H1 (cell line): ENCODE results near the gene PDK3.

Source experiments
- ATF3 ChIP-seq: IDR thresholded peaks from 2 replicates; pipeline ENCODE4 v1.6.1; 2011; ENCODE audit warnings: low read depth, mild to moderate bottlenecking, low read length; ENCODE audit not compliant: insufficient read depth
- BCL11A ChIP-seq, 2 experiments: IDR thresholded peaks; one replicate each; pipeline ENCODE4 v1.6.1; 2011; ENCODE audit warnings: low read depth in 2 of 2, low read length in 2 of 2, mild to moderate bottlenecking in 2 of 2
- KDM1A ChIP-seq: fragments of 200-600, 300-600 bp; sonication (generic); IDR thresholded peaks from 2 replicates; pipeline ENCODE4 v1.7.1; 2016; ENCODE audit warnings: mild to moderate bottlenecking, low read length, borderline replicate concordance
- NRF1 ChIP-seq: IDR thresholded peaks from 2 replicates; pipeline ENCODE4 v1.6.1; 2011; ENCODE audit warnings: mild to moderate bottlenecking, low read depth, low read length, improper control_type of control experiment
- POLR2A ChIP-seq, 2 experiments: IDR thresholded peaks; 1 replicate in 1 of 2; 2 replicates in 1 of 2; pipeline ENCODE4 v1.6.1; 2011; ENCODE audit warnings: low read depth in 2 of 2, low read length in 2 of 2, mild to moderate bottlenecking in 2 of 2; ENCODE audit errors: control extremely low read depth in 1 of 2
- POLR2AphosphoS5 ChIP-seq: IDR thresholded peaks from 2 replicates; pipeline ENCODE4 v1.6.1; 2011; ENCODE audit warnings: low read depth, low read length
- RBBP5 ChIP-seq: IDR thresholded peaks from 2 replicates; pipeline ENCODE4 v1.7.1; 2012; ENCODE audit warnings: low read depth, mild to moderate bottlenecking, inconsistent platforms, low read length, moderate library complexity, borderline replicate concordance
- SP1 ChIP-seq: IDR thresholded peaks from 2 replicates; pipeline ENCODE4 v1.6.1; 2011; ENCODE audit warnings: low read depth, low read length
- SUZ12 ChIP-seq: fragments of 200-600 bp; sonication (generic); IDR thresholded peaks from 2 replicates; pipeline ENCODE4 v1.6.1; 2012; ENCODE audit warnings: mild to moderate bottlenecking, inconsistent platforms, low read length, moderate library complexity, mixed read lengths
- TF ChIP-seq, protein P1 (sequence below), 3 experiments: IDR thresholded peaks; 1 replicate in 2 of 3; 2 replicates in 1 of 3; pipeline versions ENCODE4 v1.5.1 to v1.6.1; 2011; ENCODE audit warnings: low read length in 3 of 3, mild to moderate bottlenecking in 3 of 3, inconsistent platforms in 2 of 3, low read depth in 1 of 3, moderate library complexity in 1 of 3; ENCODE audit not compliant: insufficient read depth in 1 of 3; ENCODE audit errors: control extremely low read depth in 1 of 3

DNA sequence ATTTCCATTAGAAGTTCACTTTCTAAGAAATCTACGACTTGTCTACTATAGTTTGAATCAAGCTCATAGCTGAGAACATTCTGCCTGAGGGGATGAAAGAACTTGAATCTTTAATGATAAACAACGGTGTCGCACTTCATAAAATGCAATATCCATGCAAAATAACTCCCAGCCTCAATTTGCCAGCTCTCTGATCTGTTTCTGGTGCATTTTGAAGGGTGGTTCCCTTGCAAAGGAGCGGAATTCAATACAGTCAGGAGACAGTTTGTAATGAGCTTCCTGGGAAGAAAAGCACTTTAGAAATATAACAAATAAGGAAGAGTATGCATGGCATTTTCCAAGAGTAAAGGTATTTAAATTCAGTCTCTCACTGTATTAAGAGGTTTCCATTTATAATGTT, 102.1 kb downstream of the PDK3 start:
- TF ChIP-seq BCL11A (IDR thresholded peaks at IDR 0.05; ENCODE audit: low read depth in 2 of 2, low read length in 2 of 2) (no peak), KDM1A (no peak), POLR2A (IDR thresholded peaks at IDR 0.05; ENCODE audit: control extremely low read depth in 1 of 2, low read depth in 2 of 2, low read length in 2 of 2) (no peak), RBBP5 (no peak), NRF1 (no peak), SP1 (no peak), ATF3 (no peak), POLR2AphosphoS5 (no peak), SUZ12 (no peak)
- TF ChIP-seq, protein P1, sequence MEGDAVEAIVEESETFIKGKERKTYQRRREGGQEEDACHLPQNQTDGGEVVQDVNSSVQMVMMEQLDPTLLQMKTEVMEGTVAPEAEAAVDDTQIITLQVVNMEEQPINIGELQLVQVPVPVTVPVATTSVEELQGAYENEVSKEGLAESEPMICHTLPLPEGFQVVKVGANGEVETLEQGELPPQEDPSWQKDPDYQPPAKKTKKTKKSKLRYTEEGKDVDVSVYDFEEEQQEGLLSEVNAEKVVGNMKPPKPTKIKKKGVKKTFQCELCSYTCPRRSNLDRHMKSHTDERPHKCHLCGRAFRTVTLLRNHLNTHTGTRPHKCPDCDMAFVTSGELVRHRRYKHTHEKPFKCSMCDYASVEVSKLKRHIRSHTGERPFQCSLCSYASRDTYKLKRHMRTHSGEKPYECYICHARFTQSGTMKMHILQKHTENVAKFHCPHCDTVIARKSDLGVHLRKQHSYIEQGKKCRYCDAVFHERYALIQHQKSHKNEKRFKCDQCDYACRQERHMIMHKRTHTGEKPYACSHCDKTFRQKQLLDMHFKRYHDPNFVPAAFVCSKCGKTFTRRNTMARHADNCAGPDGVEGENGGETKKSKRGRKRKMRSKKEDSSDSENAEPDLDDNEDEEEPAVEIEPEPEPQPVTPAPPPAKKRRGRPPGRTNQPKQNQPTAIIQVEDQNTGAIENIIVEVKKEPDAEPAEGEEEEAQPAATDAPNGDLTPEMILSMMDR (IDR thresholded peaks at IDR 0.05; ENCODE audit: control extremely low read depth in 1 of 3, insufficient read depth in 1 of 3, low read depth in 1 of 3, low read length in 3 of 3) = no peak
